Fibroblast of the aortic adventitia (primary cell): ENCODE results near the gene OS9. TPM values are rescaled to one million over a fixed set of nuclear protein-coding genes. Genes with fewer than 3 reads are reported as not detected.

Experiments used
- DNase-seq: peaks from one replicate; pipeline ENCODE4 v3.0.0-alpha.2; 2010; ENCODE audit warnings: low read depth
- H3K4me3 ChIP-seq: 2 replicates; pipeline ENCODE4 v1.5.1; 2011; ENCODE audit warnings: low read depth, mild to moderate bottlenecking, control low read depth, low read length, moderate library complexity
- CTCF ChIP-seq: IDR thresholded peaks from 2 replicates; pipeline ENCODE4 v1.5.1; 2011; ENCODE audit warnings: mild to moderate bottlenecking, low read length, control low read depth, inconsistent platforms; ENCODE audit not compliant: insufficient read depth
- total RNA-seq: library from RNA; depleted of rRNA; stranded (reverse); fragments of >200 nt; gene quantifications from 2 replicates; pipeline ENCODE4 v1.2.3, GENCODE V29; 2012; ENCODE audit warnings: low replicate concordance

The OS9 gene
- total RNA-seq, 1 donor: 229 TPM

- no peak overlapping the region for H3K4me3 ChIP-seq
- peak; percentile 37 for TF ChIP-seq CTCF
- DNase-seq: no peak
These were observed 62.7 kb downstream of the OS9 start for GRCh38 chr12:57756406-57757341.

GRCh38 chr12:57757771-57758170 is 63.8 kb downstream of the OS9 start:
- no peak overlapping the region for H3K4me3 ChIP-seq
- no peak for TF ChIP-seq CTCF
- no peak for DNase-seq

GRCh38 chr12:57758552-57759359 is 64.8 kb downstream of the OS9 start:
- DNase-seq: no peak
- TF ChIP-seq CTCF: no peak
- H3K4me3 ChIP-seq: no peak overlapping the region

GRCh38 chr12:57759360-57759980 is 65.5 kb downstream of the OS9 start:
- no peak overlapping the region for H3K4me3 ChIP-seq
- peak; percentile 50 for TF ChIP-seq CTCF
- DNase-seq: no peak

GRCh38 chr12:57760347-57760982 is 66.5 kb downstream of the OS9 start:
- TF ChIP-seq CTCF: no peak
- H3K4me3 ChIP-seq: no peak overlapping the region
- DNase-seq: no peak

GRCh38 chr12:57761391-57761998 is 67.6 kb downstream of the OS9 start:
- DNase-seq: no peak
- no peak for TF ChIP-seq CTCF
- H3K4me3 ChIP-seq: no peak overlapping the region
